AG09319 (cell line): Measurements from ENCODE around the gene SIGLEC10.

Source experiments
- DNase-seq: peaks from one replicate; pipeline ENCODE4 v3.0.0-alpha.2; 2010; ENCODE audit warnings: low read depth; ENCODE audit errors: extremely low read depth
- CTCF ChIP-seq: IDR thresholded peaks from 2 replicates; pipeline ENCODE4 v1.5.1; 2011; ENCODE audit warnings: low read depth, mild to moderate bottlenecking, inconsistent platforms, low read length, moderate library complexity

Gene SIGLEC10

GRCh38 chr19:51387924-51388389 lies 29.5 kb downstream of the SIGLEC10 start, which contains the start of gene LIM2:
TSS of gene LIM2 (minus strand) at chr19:51387974. CDS start at chr19:51387443, 531 bp downstream.
- DNase-seq, result no peak
- TF ChIP-seq CTCF, result no peak

GRCh38 chr19:51386882-51387520 lies 30.4 kb downstream of the SIGLEC10 start:
- no peak for DNase-seq
- TF ChIP-seq CTCF, result no peak

- DNase-seq, result no peak
- no peak for TF ChIP-seq CTCF
Measured at GRCh38 chr19:51382004-51382403, 35.4 kb downstream of the SIGLEC10 start.

GRCh38 chr19:51380379-51380778 lies 37.1 kb downstream of the SIGLEC10 start:
- DNase-seq, result no peak
- TF ChIP-seq CTCF, result no peak

- DNase-seq, result no peak
- no peak for TF ChIP-seq CTCF
Measured at GRCh38 chr19:51377422-51377821, 40.0 kb downstream of the SIGLEC10 start.

- TF ChIP-seq CTCF, result no peak
- DNase-seq, result no peak
Measured at GRCh38 chr19:51375504-51376221, 41.8 kb downstream of the SIGLEC10 start.
